Upper lobe of right lung (tissue), 1 donor: Measurements from ENCODE around the gene BMP3. TPM values are rescaled to one million over a fixed set of nuclear protein-coding genes. Genes with fewer than 3 reads are reported as not detected.
A peak's percentile ranks its signal among the peaks of the same experiment; 100 is the strongest.

ENCODE experiments used
- ATAC-seq: fragments of 200-7000 bp; cut with Tn5 transposase; one replicate; pipeline ENCODE4 v1.9.1; 2020; ENCODE audit warnings: mild to moderate bottlenecking, moderate library complexity
- DNase-seq: peaks from one replicate; pipeline ENCODE4 v3.0.0-alpha.2; 2020
- H3K27ac ChIP-seq: fragments of 200-600 bp; one replicate; pipeline ENCODE4 v1.8.0; 2022
- H3K27me3 ChIP-seq: fragments of 200-600 bp; one replicate; pipeline ENCODE4 v1.8.0; 2022; ENCODE audit warnings: mild to moderate bottlenecking
- H3K36me3 ChIP-seq: fragments of 200-600 bp; one replicate; pipeline ENCODE4 v1.8.0; 2022
- H3K4me1 ChIP-seq: fragments of 200-600 bp; one replicate; pipeline ENCODE4 v1.8.0; 2022
- H3K4me3 ChIP-seq: fragments of 200-600 bp; one replicate; pipeline ENCODE4 v1.8.0; 2022; ENCODE audit warnings: mild to moderate bottlenecking
- H3K9me3 ChIP-seq: fragments of 200-600 bp; one replicate; pipeline ENCODE4 v1.8.0; 2022
- intact Hi-C: fragments of 100-400 bp; cut with DNase I; formaldehyde crosslinking; loops from one replicate; pipeline ENCODE4 v1.11.0; 2022
- long read RNA-seq: library from polyadenylated mRNA; unstranded; transcript quantifications from one replicate; pipeline ENCODE4 v2.0.0, GENCODE V29; 2021
- total RNA-seq: library from RNA; stranded (reverse); fragmentation: NEBNext Ultra II Directional; extraction: Animal tissue kit (Norgen Biotek cat#: 25700); gene quantifications from one replicate; pipeline ENCODE4 v1.2.1, GENCODE V29; 2021
- TF ChIP-seq, protein P1 (sequence below): fragments of 200-600 bp; IDR thresholded peaks from one replicate; pipeline ENCODE4 v1.8.0; 2022; ENCODE audit warnings: antibody characterized with exemption
- donor health status: DM: no; HTN: yes; CAD: no; lungs with severe emphysema.

BMP3 gene, protein sequence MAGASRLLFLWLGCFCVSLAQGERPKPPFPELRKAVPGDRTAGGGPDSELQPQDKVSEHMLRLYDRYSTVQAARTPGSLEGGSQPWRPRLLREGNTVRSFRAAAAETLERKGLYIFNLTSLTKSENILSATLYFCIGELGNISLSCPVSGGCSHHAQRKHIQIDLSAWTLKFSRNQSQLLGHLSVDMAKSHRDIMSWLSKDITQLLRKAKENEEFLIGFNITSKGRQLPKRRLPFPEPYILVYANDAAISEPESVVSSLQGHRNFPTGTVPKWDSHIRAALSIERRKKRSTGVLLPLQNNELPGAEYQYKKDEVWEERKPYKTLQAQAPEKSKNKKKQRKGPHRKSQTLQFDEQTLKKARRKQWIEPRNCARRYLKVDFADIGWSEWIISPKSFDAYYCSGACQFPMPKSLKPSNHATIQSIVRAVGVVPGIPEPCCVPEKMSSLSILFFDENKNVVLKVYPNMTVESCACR
- total RNA-seq = 15.5 TPM
- long read RNA-seq, full-length matches to known transcripts = 27 of 32 reads
- long read RNA-seq, partial matches to known transcripts = 2 of 32 reads
- long read RNA-seq, other reads (novel, unspliced or antisense) = 3 of 32 reads

DNA sequence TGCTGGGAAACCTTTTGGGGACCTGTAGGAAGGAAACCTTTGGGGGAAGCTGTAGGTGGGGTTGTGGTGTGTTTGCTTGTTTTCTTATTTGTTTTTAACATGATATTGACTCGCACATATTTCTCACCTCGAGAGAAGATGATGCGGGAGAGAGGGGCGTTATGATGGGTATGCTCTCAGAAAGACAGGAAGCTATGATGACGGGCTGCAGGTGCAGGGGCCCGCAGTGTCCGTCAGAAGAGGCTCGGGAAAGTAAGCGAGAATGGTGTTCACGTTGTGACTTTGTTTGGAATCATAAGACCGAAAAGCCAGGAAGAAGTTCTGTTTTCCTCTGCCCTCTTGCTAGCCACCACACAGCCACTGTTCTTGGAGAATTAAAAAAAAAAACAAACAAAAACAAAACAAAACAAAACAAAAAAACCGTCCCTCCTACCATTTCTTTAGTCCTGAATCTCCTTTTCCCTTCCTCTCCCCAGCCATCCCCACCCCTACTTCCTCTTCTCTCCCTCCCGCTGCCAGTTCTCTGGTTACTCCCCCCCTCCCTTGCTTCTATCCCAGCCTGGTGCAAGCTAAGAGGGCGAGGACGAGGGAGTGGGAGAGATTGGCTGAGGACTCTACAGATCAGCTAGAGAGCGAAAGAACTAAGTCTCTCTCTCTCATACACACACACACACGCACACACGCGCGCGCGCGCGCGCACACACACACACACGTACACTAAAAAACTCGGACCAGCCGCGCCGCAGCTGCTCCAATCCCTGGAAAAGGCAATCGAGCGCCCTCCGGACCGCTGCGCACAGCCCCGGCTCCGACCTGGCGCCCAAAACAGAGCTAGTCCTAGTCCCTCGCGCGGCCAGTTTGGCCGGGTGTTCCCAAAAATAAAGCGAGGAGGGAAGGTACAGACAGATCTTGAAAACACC is at the start of gene BMP3:
Gene BMP3, plus strand, starts transcription at position 648 of the 920 bp plus-strand sequence. CDS start 577 bp downstream, outside the sequence.
- Histone ChIP-seq H3K4me1 (peaks cover 7% of the 10 kb centered on the region), H3K27ac (peak within 1 kb of the TSS; percentile 63), H3K27me3 (peaks cover 35% of the 10 kb centered on the region), H3K36me3 (no peaks in the 10 kb centered on the region), H3K9me3 (no peaks in the 10 kb centered on the region), H3K4me3 (peak within 1 kb of the TSS; percentile 49)
- TF ChIP-seq, protein P1, sequence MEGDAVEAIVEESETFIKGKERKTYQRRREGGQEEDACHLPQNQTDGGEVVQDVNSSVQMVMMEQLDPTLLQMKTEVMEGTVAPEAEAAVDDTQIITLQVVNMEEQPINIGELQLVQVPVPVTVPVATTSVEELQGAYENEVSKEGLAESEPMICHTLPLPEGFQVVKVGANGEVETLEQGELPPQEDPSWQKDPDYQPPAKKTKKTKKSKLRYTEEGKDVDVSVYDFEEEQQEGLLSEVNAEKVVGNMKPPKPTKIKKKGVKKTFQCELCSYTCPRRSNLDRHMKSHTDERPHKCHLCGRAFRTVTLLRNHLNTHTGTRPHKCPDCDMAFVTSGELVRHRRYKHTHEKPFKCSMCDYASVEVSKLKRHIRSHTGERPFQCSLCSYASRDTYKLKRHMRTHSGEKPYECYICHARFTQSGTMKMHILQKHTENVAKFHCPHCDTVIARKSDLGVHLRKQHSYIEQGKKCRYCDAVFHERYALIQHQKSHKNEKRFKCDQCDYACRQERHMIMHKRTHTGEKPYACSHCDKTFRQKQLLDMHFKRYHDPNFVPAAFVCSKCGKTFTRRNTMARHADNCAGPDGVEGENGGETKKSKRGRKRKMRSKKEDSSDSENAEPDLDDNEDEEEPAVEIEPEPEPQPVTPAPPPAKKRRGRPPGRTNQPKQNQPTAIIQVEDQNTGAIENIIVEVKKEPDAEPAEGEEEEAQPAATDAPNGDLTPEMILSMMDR = no peak
- DNase-seq = peak; percentile 83
- intact Hi-C loops = no loop called here
- peak; percentile 86 for ATAC-seq

DNA sequence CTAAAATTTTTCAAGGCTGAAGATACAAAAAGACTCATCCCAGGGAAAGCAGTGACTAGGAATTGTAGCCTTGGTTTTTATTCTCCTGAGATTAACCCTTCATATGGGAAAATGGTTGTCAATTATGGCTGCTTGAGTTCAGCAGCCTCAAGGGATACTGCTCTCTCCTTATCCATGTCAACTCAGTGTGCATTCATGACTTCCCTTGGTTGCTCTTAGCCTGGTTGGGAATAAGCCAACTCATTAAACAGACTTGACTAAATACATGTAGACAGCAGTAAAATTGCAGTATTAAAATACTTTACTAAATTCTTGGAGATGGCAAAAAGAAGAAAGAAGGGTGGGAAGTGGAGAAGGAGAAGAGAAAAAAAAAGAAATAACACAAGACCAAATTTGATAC is 44.5 kb upstream of the BMP3 start:
- no peak for DNase-seq
- H3K27me3 ChIP-seq = no peaks in the 10 kb centered on the region
- TF ChIP-seq, protein P1 = no peak
- H3K9me3 ChIP-seq = no peaks in the 10 kb centered on the region
- ATAC-seq = no peak
- intact Hi-C loops = no loop called here
- no peaks in the 10 kb centered on the region for H3K36me3 ChIP-seq
- H3K4me3 ChIP-seq = no peak overlapping the region
- H3K27ac ChIP-seq = no peak overlapping the region
- H3K4me1 ChIP-seq = no peaks in the 10 kb centered on the region

DNA sequence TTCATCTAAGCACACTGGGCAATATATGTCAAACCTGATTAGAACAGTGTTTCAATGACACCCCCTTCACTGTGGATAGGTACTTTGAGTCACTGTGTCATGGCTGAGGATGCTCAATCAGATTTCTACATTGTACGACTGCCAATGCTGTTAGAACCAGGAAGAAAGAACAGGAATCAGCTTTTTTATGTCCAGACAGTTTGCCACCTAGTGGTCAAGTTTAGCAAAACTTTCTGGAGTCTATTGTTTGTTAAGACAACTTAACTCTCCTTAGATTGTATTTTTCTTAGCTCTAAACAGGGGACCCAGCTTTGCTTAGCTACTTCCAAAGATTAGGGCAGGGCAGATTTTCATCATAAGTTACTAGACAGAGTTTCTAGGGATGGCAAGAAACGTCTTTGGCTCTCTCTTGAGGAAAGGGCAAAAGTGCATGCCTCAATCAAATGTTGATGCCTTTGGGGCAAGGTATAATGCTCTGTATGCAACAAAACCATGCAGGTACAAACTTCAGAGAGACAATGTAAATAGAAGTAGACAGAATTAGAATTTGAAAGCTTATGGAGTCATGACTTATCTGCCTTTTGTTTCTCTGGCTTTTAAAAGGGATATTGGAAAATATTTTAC is 40.5 kb upstream of the BMP3 start:
- ATAC-seq = peak; percentile 80
- no peaks in the 10 kb centered on the region for H3K9me3 ChIP-seq
- H3K27me3 ChIP-seq = no peaks in the 10 kb centered on the region
- H3K4me3 ChIP-seq = no peak overlapping the region
- no peak for DNase-seq
- intact Hi-C loops = no loop called here
- no peaks in the 10 kb centered on the region for H3K36me3 ChIP-seq
- TF ChIP-seq, protein P1 = peak; percentile 68
- no peak overlapping the region for H3K27ac ChIP-seq
- no peaks in the 10 kb centered on the region for H3K4me1 ChIP-seq

DNA sequence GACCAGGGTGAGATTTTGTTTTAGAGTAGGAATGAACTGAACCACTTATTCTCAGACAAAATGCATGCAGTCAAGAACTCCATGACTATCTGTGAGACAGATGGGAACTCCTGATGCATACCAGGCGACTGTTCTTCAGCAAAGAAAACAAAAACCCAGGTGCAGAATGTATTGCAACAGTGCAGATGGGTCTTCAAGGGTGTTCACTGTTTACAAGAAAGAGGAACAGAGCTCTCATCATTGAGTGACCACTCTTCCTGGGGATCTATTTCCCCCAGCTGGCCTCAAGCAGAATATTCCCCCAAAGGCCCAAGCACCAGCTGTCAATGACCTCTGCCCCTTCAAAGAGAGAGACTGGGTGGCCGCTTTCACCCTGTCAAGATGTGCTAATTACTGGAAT is 39.7 kb upstream of the BMP3 start:
- no peak for ATAC-seq

DNA sequence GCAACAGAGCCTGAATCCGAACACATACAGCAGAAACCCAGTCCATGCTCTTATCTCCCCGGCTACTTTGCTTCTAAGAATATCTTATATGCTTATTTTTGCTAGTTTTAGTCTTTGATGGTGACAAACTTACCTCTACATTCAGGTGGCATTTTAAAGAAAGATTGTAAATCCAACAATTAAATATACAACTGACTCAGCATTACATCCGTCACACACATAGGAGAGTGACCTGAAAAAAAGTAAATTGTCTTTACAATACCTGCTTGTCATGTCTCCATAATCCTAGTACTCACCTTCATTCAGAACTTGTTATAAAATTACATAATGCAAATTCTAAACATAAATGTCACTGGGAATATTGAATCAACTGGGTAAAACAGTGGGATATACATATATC is 30.6 kb upstream of the BMP3 start:
- DNase-seq = no peak
- Histone ChIP-seq H3K27ac (no peak overlapping the region), H3K9me3 (no peaks in the 10 kb centered on the region), H3K4me1 (no peaks in the 10 kb centered on the region), H3K4me3 (no peak overlapping the region), H3K36me3 (no peaks in the 10 kb centered on the region), H3K27me3 (no peaks in the 10 kb centered on the region)
- intact Hi-C loops = no loop called here
- TF ChIP-seq, protein P1 = no peak
- ATAC-seq = no peak

More for the DNA sequence above, 39.7 kb upstream of the BMP3 start:
- no peak for DNase-seq
- intact Hi-C loops = no loop called here
- H3K27me3 ChIP-seq = no peaks in the 10 kb centered on the region
- no peaks in the 10 kb centered on the region for H3K9me3 ChIP-seq
- no peak overlapping the region for H3K27ac ChIP-seq
- H3K4me3 ChIP-seq = no peak overlapping the region
- no peaks in the 10 kb centered on the region for H3K4me1 ChIP-seq
- H3K36me3 ChIP-seq = no peaks in the 10 kb centered on the region
- TF ChIP-seq, protein P1 = no peak
